Breast epithelium (tissue), 4 donors: Measurements from ENCODE around the gene DNMT3L. TPM values are rescaled to one million over a fixed set of nuclear protein-coding genes. Genes with fewer than 3 reads are reported as not detected.

ENCODE experiments used
- DNase-seq, 2 donors: peaks; one replicate each; pipeline ENCODE4 v3.0.0-alpha.2; 2019; ENCODE audit warnings: low spot score in 2 of 2
- H3K27ac ChIP-seq, 2 donors: fragments of 200-600 bp; sonication (generic) in 1 of 2; one replicate each; pipeline ENCODE4 v1.5.1; 2016 to 2019; ENCODE audit warnings: mild to moderate bottlenecking in 1 of 2
- H3K27me3 ChIP-seq, 2 donors: fragments of 200-600 bp; sonication (generic) in 1 of 2; one replicate each; pipeline versions ENCODE4 v1.5.1 to v1.6.0; 2017 to 2019; ENCODE audit warnings: control low read depth in 1 of 2, mild to moderate bottlenecking in 1 of 2
- H3K36me3 ChIP-seq: fragments of 200-600 bp; one replicate; pipeline ENCODE4 v1.5.1; 2019
- H3K4me1 ChIP-seq, 2 donors: fragments of 200-600 bp; sonication (generic); one replicate each; pipeline ENCODE4 v1.5.1; 2016 to 2019; ENCODE audit warnings: control low read depth in 1 of 2
- H3K4me3 ChIP-seq, 3 donors: fragments of 200-600 bp; sonication (generic); 1 replicate in 2 of 3; 2 replicates in 1 of 3; pipeline ENCODE4 v1.5.1; 2016 to 2019; ENCODE audit warnings: mild to moderate bottlenecking in 3 of 3, moderate library complexity in 2 of 3
- H3K9me3 ChIP-seq, 2 donors: fragments of 200-600 bp; sonication (generic) in 1 of 2; one replicate each; pipeline ENCODE4 v1.5.1; 2016 to 2019; ENCODE audit warnings: control low read depth in 1 of 2
- POLR2A ChIP-seq: fragments of 450-650 bp; IDR thresholded peaks from one replicate; pipeline ENCODE4 v1.6.1; 2016; ENCODE audit warnings: antibody characterized with exemption, mild to moderate bottlenecking, moderate library complexity
- POLR2AphosphoS5 ChIP-seq, 3 donors: sonication (generic); formaldehyde crosslinking; IDR thresholded peaks; one replicate each; pipeline ENCODE4 v1.6.1; 2017; ENCODE audit warnings: antibody characterized with exemption in 3 of 3
- intact Hi-C: fragments of 100-400 bp; cut with DNase I; formaldehyde crosslinking; loops from one replicate; pipeline ENCODE4 v1.15.1; 2023; ENCODE audit warnings: low total_unique reads
- total RNA-seq, 3 donors: library from RNA; depleted of rRNA; stranded (reverse); fragments of >200 nt; gene quantifications; one replicate each; pipeline ENCODE4 v1.1.0, GENCODE V29; 2016
- TF ChIP-seq, protein P1 (sequence below), 3 donors: fragments of 450-650 bp; IDR thresholded peaks; one replicate each; pipeline ENCODE4 v1.5.1; 2016 to 2017; ENCODE audit warnings: antibody characterized with exemption in 3 of 3, mild to moderate bottlenecking in 3 of 3, moderate library complexity in 3 of 3

DNMT3L gene
- total RNA-seq, 3 donors from 2014 or later = not detected

- Histone ChIP-seq H3K4me1 (no peaks in the 10 kb centered on the region), H3K4me3 (no peak overlapping the region), H3K27ac (no peak overlapping the region), H3K36me3 (no peaks in the 10 kb centered on the region), H3K9me3 (no peaks in the 10 kb centered on the region), H3K27me3 (no peaks in the 10 kb centered on the region)
- intact Hi-C loops = no loop called here
- TF ChIP-seq POLR2A = no peak
- TF ChIP-seq, protein P1, sequence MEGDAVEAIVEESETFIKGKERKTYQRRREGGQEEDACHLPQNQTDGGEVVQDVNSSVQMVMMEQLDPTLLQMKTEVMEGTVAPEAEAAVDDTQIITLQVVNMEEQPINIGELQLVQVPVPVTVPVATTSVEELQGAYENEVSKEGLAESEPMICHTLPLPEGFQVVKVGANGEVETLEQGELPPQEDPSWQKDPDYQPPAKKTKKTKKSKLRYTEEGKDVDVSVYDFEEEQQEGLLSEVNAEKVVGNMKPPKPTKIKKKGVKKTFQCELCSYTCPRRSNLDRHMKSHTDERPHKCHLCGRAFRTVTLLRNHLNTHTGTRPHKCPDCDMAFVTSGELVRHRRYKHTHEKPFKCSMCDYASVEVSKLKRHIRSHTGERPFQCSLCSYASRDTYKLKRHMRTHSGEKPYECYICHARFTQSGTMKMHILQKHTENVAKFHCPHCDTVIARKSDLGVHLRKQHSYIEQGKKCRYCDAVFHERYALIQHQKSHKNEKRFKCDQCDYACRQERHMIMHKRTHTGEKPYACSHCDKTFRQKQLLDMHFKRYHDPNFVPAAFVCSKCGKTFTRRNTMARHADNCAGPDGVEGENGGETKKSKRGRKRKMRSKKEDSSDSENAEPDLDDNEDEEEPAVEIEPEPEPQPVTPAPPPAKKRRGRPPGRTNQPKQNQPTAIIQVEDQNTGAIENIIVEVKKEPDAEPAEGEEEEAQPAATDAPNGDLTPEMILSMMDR (IDR thresholded peaks at IDR 0.05) = no peak
- no peak for TF ChIP-seq POLR2AphosphoS5 (IDR thresholded peaks at IDR 0.05)
- no peak for DNase-seq
Observed at GRCh38 chr21:44260066-44260465, 1.6 kb downstream of the DNMT3L start.

DNA sequence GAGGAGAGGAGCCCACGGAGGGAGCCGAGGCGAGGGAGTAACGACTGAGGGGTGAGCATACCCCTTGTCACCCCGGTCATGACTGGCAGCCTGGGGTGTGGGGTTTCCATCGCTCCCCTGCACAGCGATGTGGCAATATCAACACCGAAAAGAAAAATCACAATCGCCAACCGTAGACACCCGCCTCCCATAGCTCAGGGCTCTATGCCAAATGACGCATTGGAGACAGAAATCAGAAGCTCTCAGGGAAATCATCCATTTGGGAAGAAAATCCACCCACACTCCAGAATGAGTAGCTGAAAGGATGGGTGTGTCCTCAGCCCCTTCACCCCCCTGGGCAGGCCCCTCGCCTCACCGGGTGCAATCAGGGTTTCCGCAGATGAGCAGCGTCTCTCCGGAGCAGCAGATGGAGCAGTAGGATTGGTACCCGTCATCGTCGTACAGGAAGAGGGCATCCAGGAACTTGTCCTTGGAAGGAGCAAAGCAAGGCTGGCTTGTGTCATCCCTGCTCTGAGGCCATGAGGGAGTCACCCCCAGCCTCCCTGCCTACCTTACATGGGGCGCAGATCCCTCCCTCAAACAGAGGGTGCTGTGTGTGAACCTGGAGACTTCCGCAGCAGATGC is 2.5 kb downstream of the DNMT3L start:
- Histone ChIP-seq H3K4me1 (no peaks in the 10 kb centered on the region), H3K36me3 (no peaks in the 10 kb centered on the region), H3K9me3 (no peaks in the 10 kb centered on the region), H3K4me3 (no peak overlapping the region), H3K27me3 (no peaks in the 10 kb centered on the region), H3K27ac (no peak overlapping the region)
- TF ChIP-seq POLR2AphosphoS5 (IDR thresholded peaks at IDR 0.05) (no peak), POLR2A (no peak)
- TF ChIP-seq, protein P1 (IDR thresholded peaks at IDR 0.05) = no peak
- no peak for DNase-seq
- intact Hi-C loops = no loop called here

DNA sequence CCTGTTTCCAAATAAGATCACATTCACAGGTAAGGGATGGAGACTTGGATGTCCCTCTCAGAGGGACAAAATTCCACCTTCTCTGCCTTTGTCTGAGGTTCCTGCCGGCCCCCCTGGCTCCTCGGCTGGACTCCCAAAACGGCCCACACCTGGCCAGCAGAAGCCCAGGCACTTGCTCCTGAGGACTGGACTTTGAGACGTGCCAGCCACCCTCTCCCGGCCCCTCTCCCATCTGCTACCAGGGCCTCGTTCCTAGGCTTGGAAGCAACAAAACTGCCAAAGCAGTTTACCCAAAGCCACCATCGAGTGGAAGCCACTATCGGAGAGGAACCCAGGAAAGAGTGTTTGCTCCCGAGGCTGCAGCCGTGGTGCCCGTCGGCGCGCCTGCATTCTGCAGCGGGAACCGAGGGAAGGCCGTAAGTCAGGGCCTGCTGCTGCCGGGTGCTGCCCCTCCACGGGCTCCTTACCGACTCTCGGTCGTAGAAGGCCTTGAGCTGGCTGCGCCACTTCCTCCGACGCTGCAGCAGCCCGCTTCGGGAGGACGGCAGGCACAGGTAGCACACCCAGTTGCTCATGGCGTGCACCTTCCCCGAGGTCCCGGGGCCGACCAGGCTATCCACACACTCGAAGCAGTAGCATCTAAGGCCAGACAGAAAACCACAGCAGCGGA is 3.5 kb downstream of the DNMT3L start:
- no peak overlapping the region for H3K4me3 ChIP-seq
- DNase-seq = no peak
- intact Hi-C loops = no loop called here
- no peaks in the 10 kb centered on the region for H3K36me3 ChIP-seq
- TF ChIP-seq POLR2AphosphoS5 (IDR thresholded peaks at IDR 0.05) (no peak), POLR2A (no peak)
- TF ChIP-seq, protein P1 (IDR thresholded peaks at IDR 0.05) = no peak
- no peaks in the 10 kb centered on the region for H3K27me3 ChIP-seq
- H3K9me3 ChIP-seq = no peaks in the 10 kb centered on the region
- no peak overlapping the region for H3K27ac ChIP-seq
- no peaks in the 10 kb centered on the region for H3K4me1 ChIP-seq

GRCh38 chr21:44255511-44255981 is 6.2 kb downstream of the DNMT3L start:
- no peaks in the 10 kb centered on the region for H3K36me3 ChIP-seq
- TF ChIP-seq, protein P1 (IDR thresholded peaks at IDR 0.05) = no peak
- TF ChIP-seq POLR2A (no peak), POLR2AphosphoS5 (IDR thresholded peaks at IDR 0.05) (no peak)
- H3K9me3 ChIP-seq = no peaks in the 10 kb centered on the region
- H3K4me1 ChIP-seq = no peaks in the 10 kb centered on the region
- no peak for DNase-seq
- H3K4me3 ChIP-seq = no peak overlapping the region
- H3K27me3 ChIP-seq = no peaks in the 10 kb centered on the region
- intact Hi-C loops = no loop called here
- no peak overlapping the region for H3K27ac ChIP-seq
